Astrocyte (in vitro differentiated cells and primary cell): ENCODE measurements around the gene ACYP2.

Source experiments
- CTCF ChIP-seq: IDR thresholded peaks from 2 replicates; pipeline ENCODE4 v1.5.1; 2011; ENCODE audit warnings: low read depth, mild to moderate bottlenecking, inconsistent platforms, low read length, moderate library complexity; ENCODE audit not compliant: insufficient read depth
- EZH2 ChIP-seq: IDR thresholded peaks from 2 replicates; pipeline ENCODE4 v1.6.1; 2012; ENCODE audit warnings: mild to moderate bottlenecking, low read length, inconsistent platforms; ENCODE audit not compliant: insufficient read depth

- TF ChIP-seq CTCF = no peak
- TF ChIP-seq EZH2 = no peak
Observed at GRCh38 chr2:54310961-54311360, 195.5 kb downstream of the ACYP2 start.
